ENCODE measurements around the gene GGN.
A peak's percentile ranks its signal among the peaks of the same experiment; 100 is the strongest.
"Not testable (repeated sequence)": the region's sequence is repeated elsewhere in the genome, so short reads cannot be mapped to it uniquely, and the experiment has no call there.

Gene GGN

DNA sequence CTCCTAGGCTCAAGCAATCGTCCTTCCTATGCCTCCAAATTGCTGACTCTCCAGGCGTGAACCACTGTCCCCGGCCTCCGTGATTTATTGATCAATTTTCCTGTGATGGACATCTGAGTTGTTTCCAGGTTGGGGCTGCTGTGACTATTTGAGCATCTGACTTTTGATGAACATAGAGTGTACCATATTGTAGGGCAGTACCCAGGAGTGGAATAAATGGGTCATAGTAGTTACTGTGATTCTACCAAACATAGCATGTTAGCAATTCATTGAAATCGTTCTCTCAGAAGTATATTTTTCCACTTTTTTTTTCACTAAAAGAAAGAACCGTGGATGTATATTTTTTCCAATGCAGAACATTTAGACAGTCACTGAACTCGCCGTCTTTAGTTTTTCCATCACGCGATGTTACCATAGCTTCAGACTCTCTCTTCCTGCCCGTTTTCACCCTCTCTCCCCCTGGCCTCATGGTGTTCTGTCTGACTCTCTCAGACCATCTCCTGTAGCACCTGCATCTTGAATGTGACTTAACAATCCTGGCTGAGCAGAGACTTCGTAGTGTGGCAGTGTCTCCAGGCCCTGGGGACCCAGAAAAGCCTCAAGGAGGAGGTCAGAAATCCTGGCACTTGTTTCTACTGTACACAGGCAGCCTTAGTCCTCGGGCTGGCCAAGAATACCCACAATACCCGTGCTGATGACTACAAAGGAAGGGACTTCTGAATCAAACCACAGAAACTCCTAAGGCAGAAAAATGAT is 41.4 kb upstream of the GGN start:
- H3K9ac ChIP-seq (ENCODE audit: insufficient read length, low read depth), result no peak overlapping the region

GRCh38 chr19:38427035-38427677 is 39.3 kb upstream of the GGN start:
- DNase-seq (ENCODE audit: low read depth, low spot score); H3K27me3 ChIP-seq (ENCODE audit: insufficient read depth, insufficient read length); H3K9me3 ChIP-seq (ENCODE audit: insufficient read depth, low read length); H3K4me3 ChIP-seq (ENCODE audit: insufficient read length, low read depth); H3K36me3 ChIP-seq (ENCODE audit: insufficient read depth, insufficient read length, low read length); H3K9ac ChIP-seq (ENCODE audit: insufficient read length, low read depth); H3K4me1 ChIP-seq (ENCODE audit: insufficient read depth, insufficient read length): not testable (repeated sequence)

More for the DNA sequence above, 41.4 kb upstream of the GGN start:
- H3K4me3 ChIP-seq (ENCODE audit: insufficient read length, low read depth), result no peak overlapping the region
- H3K27me3 ChIP-seq (ENCODE audit: insufficient read depth, insufficient read length), result peaks cover 3% of the 10 kb centered on the region
- peaks cover 7% of the 10 kb centered on the region for H3K4me1 ChIP-seq (ENCODE audit: insufficient read depth, insufficient read length)
- H3K9me3 ChIP-seq (ENCODE audit: insufficient read depth, low read length), result no peaks in the 10 kb centered on the region
- no peaks in the 10 kb centered on the region for H3K36me3 ChIP-seq (ENCODE audit: insufficient read depth, insufficient read length, low read length)
- DNase-seq (ENCODE audit: low read depth, low spot score), result no peak
- TF ChIP-seq ZNF274 (IDR thresholded peaks at IDR 0.05; ENCODE audit: low read depth, low read length) (no peak), YY1 (IDR thresholded peaks at IDR 0.05; ENCODE audit: insufficient read depth, insufficient read length) (no peak), SUZ12 (IDR thresholded peaks at IDR 0.05; ENCODE audit: extremely low read depth, insufficient read depth, insufficient read length) (no peak)

- H3K27me3 ChIP-seq (ENCODE audit: insufficient read depth, insufficient read length), result no peaks in the 10 kb centered on the region
- peak within 1 kb of the TSS; percentile 5 for H3K4me3 ChIP-seq (ENCODE audit: insufficient read length, low read depth)
- no peak for TF ChIP-seq YY1 (IDR thresholded peaks at IDR 0.05; ENCODE audit: insufficient read depth, insufficient read length)
- TF ChIP-seq ZNF274 (IDR thresholded peaks at IDR 0.05; ENCODE audit: low read depth, low read length), result no peak
- TF ChIP-seq SUZ12 (IDR thresholded peaks at IDR 0.05; ENCODE audit: extremely low read depth, insufficient read depth, insufficient read length), result no peak
- H3K9ac ChIP-seq (ENCODE audit: insufficient read length, low read depth), result peak within 1 kb of the TSS; percentile 63
- no peak for DNase-seq (ENCODE audit: low read depth, low spot score)
- H3K4me1 ChIP-seq (ENCODE audit: insufficient read depth, insufficient read length), result peaks cover 7% of the 10 kb centered on the region
- no peaks in the 10 kb centered on the region for H3K36me3 ChIP-seq (ENCODE audit: insufficient read depth, insufficient read length, low read length)
- no peaks in the 10 kb centered on the region for H3K9me3 ChIP-seq (ENCODE audit: insufficient read depth, low read length)
Measured at GRCh38 chr19:38425810-38426466, 38.1 kb upstream of the GGN start, which contains the start of gene RASGRP4. Gene RASGRP4, minus strand, starts transcription at chr19:38426219. Its CDS starts 128 bp downstream, at chr19:38426091.

- DNase-seq (ENCODE audit: low read depth, low spot score), result no peak
- Histone ChIP-seq H3K4me1 (ENCODE audit: insufficient read depth, insufficient read length) (peaks cover 7% of the 10 kb centered on the region), H3K36me3 (ENCODE audit: insufficient read depth, insufficient read length, low read length) (no peaks in the 10 kb centered on the region), H3K9ac (ENCODE audit: insufficient read length, low read depth) (peak overlapping the region; percentile 63), H3K4me3 (ENCODE audit: insufficient read length, low read depth) (peak overlapping the region; percentile 5), H3K9me3 (ENCODE audit: insufficient read depth, low read length) (no peaks in the 10 kb centered on the region), H3K27me3 (ENCODE audit: insufficient read depth, insufficient read length) (no peaks in the 10 kb centered on the region)
- TF ChIP-seq YY1 (IDR thresholded peaks at IDR 0.05; ENCODE audit: insufficient read depth, insufficient read length) (no peak), ZNF274 (IDR thresholded peaks at IDR 0.05; ENCODE audit: low read depth, low read length) (no peak), SUZ12 (IDR thresholded peaks at IDR 0.05; ENCODE audit: extremely low read depth, insufficient read depth, insufficient read length) (no peak)
Measured at GRCh38 chr19:38425222-38425809, 37.5 kb upstream of the GGN start.

GRCh38 chr19:38424272-38424671 is 36.4 kb upstream of the GGN start:
- TF ChIP-seq ZNF274 (IDR thresholded peaks at IDR 0.05; ENCODE audit: low read depth, low read length) (no peak), YY1 (IDR thresholded peaks at IDR 0.05; ENCODE audit: insufficient read depth, insufficient read length) (no peak), SUZ12 (IDR thresholded peaks at IDR 0.05; ENCODE audit: extremely low read depth, insufficient read depth, insufficient read length) (no peak)
- H3K9me3 ChIP-seq (ENCODE audit: insufficient read depth, low read length), result no peaks in the 10 kb centered on the region
- H3K9ac ChIP-seq (ENCODE audit: insufficient read length, low read depth), result no peak overlapping the region
- H3K27me3 ChIP-seq (ENCODE audit: insufficient read depth, insufficient read length), result no peaks in the 10 kb centered on the region
- no peaks in the 10 kb centered on the region for H3K36me3 ChIP-seq (ENCODE audit: insufficient read depth, insufficient read length, low read length)
- DNase-seq (ENCODE audit: low read depth, low spot score), result no peak
- peaks cover 7% of the 10 kb centered on the region for H3K4me1 ChIP-seq (ENCODE audit: insufficient read depth, insufficient read length)
- H3K4me3 ChIP-seq (ENCODE audit: insufficient read length, low read depth), result no peak overlapping the region

GRCh38 chr19:38422438-38422837 is 34.6 kb upstream of the GGN start:
- Histone ChIP-seq H3K4me3 (ENCODE audit: insufficient read length, low read depth) (no peak overlapping the region), H3K27me3 (ENCODE audit: insufficient read depth, insufficient read length) (peaks cover 4% of the 10 kb centered on the region), H3K9me3 (ENCODE audit: insufficient read depth, low read length) (no peaks in the 10 kb centered on the region), H3K4me1 (ENCODE audit: insufficient read depth, insufficient read length) (peaks cover 7% of the 10 kb centered on the region), H3K36me3 (ENCODE audit: insufficient read depth, insufficient read length, low read length) (no peaks in the 10 kb centered on the region), H3K9ac (ENCODE audit: insufficient read length, low read depth) (no peak overlapping the region)
- no peak for DNase-seq (ENCODE audit: low read depth, low spot score)
- TF ChIP-seq ZNF274 (IDR thresholded peaks at IDR 0.05; ENCODE audit: low read depth, low read length) (no peak), SUZ12 (IDR thresholded peaks at IDR 0.05; ENCODE audit: extremely low read depth, insufficient read depth, insufficient read length) (no peak), YY1 (IDR thresholded peaks at IDR 0.05; ENCODE audit: insufficient read depth, insufficient read length) (no peak)

DNA sequence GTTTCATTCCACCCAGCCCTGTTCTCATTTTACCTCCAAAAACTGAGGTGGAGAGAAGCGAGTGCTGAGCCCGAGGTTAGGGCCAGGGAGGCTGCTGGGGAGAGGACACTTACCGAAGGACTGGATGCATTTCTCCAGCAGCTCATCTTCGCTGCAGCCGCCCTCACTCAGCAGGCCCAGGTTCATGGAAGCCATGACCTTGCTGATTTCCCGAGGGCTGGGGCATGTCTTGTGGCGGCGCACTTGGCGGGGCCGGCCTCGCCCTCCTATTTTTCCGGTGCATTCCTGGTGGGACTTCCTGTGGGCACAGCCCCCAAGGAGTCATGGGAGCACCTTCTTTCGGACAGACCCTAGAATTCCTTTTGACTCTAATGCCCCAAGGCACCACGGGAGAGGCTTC is 34.0 kb upstream of the GGN start:
- DNase-seq (ENCODE audit: low read depth, low spot score), result no peak
- H3K4me1 ChIP-seq (ENCODE audit: insufficient read depth, insufficient read length), result peaks cover 12% of the 10 kb centered on the region
- H3K9ac ChIP-seq (ENCODE audit: insufficient read length, low read depth), result no peak overlapping the region
- H3K9me3 ChIP-seq (ENCODE audit: insufficient read depth, low read length), result no peaks in the 10 kb centered on the region
- peaks cover 4% of the 10 kb centered on the region for H3K27me3 ChIP-seq (ENCODE audit: insufficient read depth, insufficient read length)
- no peak overlapping the region for H3K4me3 ChIP-seq (ENCODE audit: insufficient read length, low read depth)
- TF ChIP-seq ZNF274 (IDR thresholded peaks at IDR 0.05; ENCODE audit: low read depth, low read length) (no peak), SUZ12 (IDR thresholded peaks at IDR 0.05; ENCODE audit: extremely low read depth, insufficient read depth, insufficient read length) (no peak)
- H3K36me3 ChIP-seq (ENCODE audit: insufficient read depth, insufficient read length, low read length), result no peaks in the 10 kb centered on the region
